ENCODE data around the gene GRIK4.

The GRIK4 gene

DNA sequence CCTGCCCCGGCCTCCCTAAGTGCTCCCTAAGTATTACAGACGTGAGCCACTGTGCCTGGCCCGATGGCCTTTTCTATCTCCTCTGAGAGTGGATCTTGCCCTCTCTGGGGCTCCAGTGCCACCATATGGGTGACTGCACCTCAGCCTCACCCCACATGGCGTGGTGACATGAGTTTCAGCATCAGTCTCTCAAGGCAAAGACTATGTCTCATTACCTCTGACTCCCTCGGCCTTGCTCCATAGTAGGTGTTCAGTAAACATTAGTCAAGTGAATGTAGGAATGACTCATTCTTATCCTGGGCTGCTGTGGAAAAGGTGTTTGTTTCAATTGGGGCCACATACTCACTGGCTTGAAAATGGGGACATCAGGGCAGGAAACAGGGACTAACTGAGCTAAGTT is 168.8 kb downstream of the GRIK4 start:
- no peak overlapping the region for H3K4me3 ChIP-seq (ENCODE audit: insufficient read depth, low read depth, low read length)
- 93 to 95% methylated on average over 5 of the region's 5 CpGs for WGBS, 2 experiments
- H3K9me3 ChIP-seq (ENCODE audit: control insufficient read depth, low read length) = no peaks in the 10 kb centered on the region
- no peaks in the 10 kb centered on the region for H3K36me3 ChIP-seq (ENCODE audit: control insufficient read depth, insufficient read depth, low read length)
- H3K27me3 ChIP-seq (ENCODE audit: control insufficient read depth, insufficient read depth, low read length, poor library complexity, severe bottlenecking) = no peaks in the 10 kb centered on the region
- peaks cover 9% of the 10 kb centered on the region for H3K4me1 ChIP-seq (ENCODE audit: control insufficient read depth, insufficient read depth, low read length)
- H3K27ac ChIP-seq (ENCODE audit: insufficient read depth, low read depth, low read length, poor library complexity, severe bottlenecking) = no peak overlapping the region

DNA sequence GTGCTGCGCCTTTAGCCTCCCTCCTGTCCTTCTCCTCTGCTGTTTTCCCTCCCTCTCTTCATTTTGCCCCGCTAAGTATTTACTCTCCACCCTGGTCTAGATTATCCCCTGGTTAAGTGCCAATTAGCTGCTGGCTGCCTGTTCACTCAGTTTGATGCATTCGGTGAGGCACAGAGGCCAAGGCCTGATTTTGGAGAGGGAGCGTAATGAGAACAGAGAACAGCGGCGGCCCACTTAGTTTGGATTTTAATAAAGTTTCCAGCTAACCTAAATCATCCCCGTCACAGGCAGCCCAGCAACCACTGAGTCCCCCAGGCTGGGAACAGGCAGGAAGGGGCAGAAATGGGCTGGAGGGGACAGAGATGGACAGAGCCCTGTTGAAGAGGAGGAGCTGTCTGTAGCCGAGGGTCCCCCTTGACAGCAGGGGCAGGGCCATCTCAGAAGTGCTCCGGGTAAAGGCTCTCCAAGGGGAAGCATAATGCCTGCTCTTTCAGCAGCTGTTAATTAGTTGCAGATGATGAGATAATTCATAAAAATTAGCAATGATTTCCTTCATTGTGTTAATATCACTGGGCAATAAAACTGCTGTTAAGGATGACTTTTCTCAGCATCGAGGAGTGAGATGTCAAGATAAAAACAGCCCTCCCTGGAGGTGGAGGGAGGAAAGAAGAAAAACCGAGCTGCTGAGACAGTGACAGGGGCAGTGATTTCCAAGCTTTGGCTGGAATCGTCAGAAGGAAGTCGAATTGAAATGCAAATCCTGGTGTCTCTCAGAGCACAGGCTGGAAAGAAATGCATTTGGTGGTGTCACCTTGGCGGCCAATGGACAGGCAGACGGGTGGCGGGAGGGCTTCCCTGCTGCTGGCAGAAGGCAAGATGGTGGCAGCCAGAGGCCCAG is 170.1 kb downstream of the GRIK4 start:
- no peak overlapping the region for H3K27ac ChIP-seq (ENCODE audit: insufficient read depth, low read depth, low read length, poor library complexity, severe bottlenecking)
- WGBS, 2 experiments = 55 to 62% methylated on average over 16 of the region's 16 CpGs
- peaks cover 9% of the 10 kb centered on the region for H3K4me1 ChIP-seq (ENCODE audit: control insufficient read depth, insufficient read depth, low read length)
- no peaks in the 10 kb centered on the region for H3K27me3 ChIP-seq (ENCODE audit: control insufficient read depth, insufficient read depth, low read length, poor library complexity, severe bottlenecking)
- H3K4me3 ChIP-seq (ENCODE audit: insufficient read depth, low read depth, low read length) = no peak overlapping the region
- H3K9me3 ChIP-seq (ENCODE audit: control insufficient read depth, low read length) = no peaks in the 10 kb centered on the region
- H3K36me3 ChIP-seq (ENCODE audit: control insufficient read depth, insufficient read depth, low read length) = no peaks in the 10 kb centered on the region

DNA sequence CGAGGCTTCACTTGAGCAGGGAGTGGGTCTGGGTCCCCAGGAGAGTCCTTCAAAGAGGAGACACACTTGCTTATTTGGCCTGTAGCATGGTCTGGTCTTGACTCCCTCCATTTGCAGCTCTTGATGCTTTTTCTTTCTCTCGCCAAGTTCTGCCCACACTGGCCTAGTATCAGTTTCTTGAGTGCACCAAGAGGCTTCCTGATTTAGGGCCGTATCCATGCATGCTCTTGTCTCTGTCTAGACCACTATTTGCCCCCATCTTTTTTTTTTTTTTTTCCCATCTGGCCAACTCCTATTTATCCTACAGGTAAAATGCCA is 170.7 kb downstream of the GRIK4 start:
- 84 to 90% methylated on average over 3 of the region's 3 CpGs for WGBS, 2 experiments
- Histone ChIP-seq H3K36me3 (ENCODE audit: control insufficient read depth, insufficient read depth, low read length) (no peaks in the 10 kb centered on the region), H3K4me1 (ENCODE audit: control insufficient read depth, insufficient read depth, low read length) (peaks cover 9% of the 10 kb centered on the region), H3K27ac (ENCODE audit: insufficient read depth, low read depth, low read length, poor library complexity, severe bottlenecking) (no peak overlapping the region), H3K4me3 (ENCODE audit: insufficient read depth, low read depth, low read length) (no peak overlapping the region), H3K9me3 (ENCODE audit: control insufficient read depth, low read length) (no peaks in the 10 kb centered on the region), H3K27me3 (ENCODE audit: control insufficient read depth, insufficient read depth, low read length, poor library complexity, severe bottlenecking) (no peaks in the 10 kb centered on the region)

DNA sequence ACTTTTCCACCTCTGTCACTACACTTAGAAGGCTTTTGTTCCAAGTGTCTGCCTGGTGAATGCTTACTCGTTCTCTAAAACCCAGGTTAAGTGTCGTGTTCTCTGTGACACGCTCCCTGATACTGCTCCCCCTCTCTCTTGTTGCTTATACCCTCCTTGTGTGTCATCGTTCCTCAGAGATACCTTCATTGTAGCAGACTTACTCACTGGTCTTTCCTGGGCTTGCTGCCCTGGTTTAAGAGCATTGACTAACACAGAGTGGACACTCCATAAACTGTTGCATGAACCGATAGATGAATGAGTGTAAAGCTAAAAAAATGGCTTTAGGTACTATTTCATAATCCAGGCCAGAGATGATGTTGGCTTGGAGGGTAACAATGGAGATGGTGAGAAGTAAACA is 171.3 kb downstream of the GRIK4 start:
- H3K36me3 ChIP-seq (ENCODE audit: control insufficient read depth, insufficient read depth, low read length) = no peaks in the 10 kb centered on the region
- 93 to 94% methylated on average over 5 of the region's 5 CpGs for WGBS, 2 experiments
- H3K9me3 ChIP-seq (ENCODE audit: control insufficient read depth, low read length) = no peaks in the 10 kb centered on the region
- no peaks in the 10 kb centered on the region for H3K27me3 ChIP-seq (ENCODE audit: control insufficient read depth, insufficient read depth, low read length, poor library complexity, severe bottlenecking)
- H3K4me3 ChIP-seq (ENCODE audit: insufficient read depth, low read depth, low read length) = no peak overlapping the region
- H3K27ac ChIP-seq (ENCODE audit: insufficient read depth, low read depth, low read length, poor library complexity, severe bottlenecking) = no peak overlapping the region
- H3K4me1 ChIP-seq (ENCODE audit: control insufficient read depth, insufficient read depth, low read length) = peaks cover 9% of the 10 kb centered on the region

DNA sequence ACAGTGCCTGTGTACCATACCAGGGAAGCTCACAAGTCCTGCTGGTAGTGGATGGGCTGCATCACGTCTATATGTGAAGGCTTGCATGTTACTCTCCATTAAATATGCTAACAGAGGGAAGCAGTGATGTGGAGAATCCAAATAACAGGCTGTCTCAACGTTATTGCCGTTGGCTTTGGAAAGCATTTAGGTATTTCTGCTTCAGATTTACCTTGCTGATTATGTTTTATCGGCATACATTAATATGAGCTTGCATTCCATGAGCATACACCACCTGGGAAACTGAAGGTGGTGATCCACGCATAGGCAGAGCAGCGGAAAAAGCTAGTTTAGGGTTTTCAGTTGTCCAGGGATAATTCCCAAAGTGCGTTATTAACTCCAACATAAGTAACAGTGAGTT is 175.0 kb downstream of the GRIK4 start:
- H3K4me3 ChIP-seq (ENCODE audit: insufficient read depth, low read depth, low read length) = no peak overlapping the region
- no peaks in the 10 kb centered on the region for H3K27me3 ChIP-seq (ENCODE audit: control insufficient read depth, insufficient read depth, low read length, poor library complexity, severe bottlenecking)
- H3K4me1 ChIP-seq (ENCODE audit: control insufficient read depth, insufficient read depth, low read length) = peaks cover 3% of the 10 kb centered on the region
- 88 to 89% methylated on average over 7 of the region's 7 CpGs for WGBS, 2 experiments
- H3K9me3 ChIP-seq (ENCODE audit: control insufficient read depth, low read length) = no peaks in the 10 kb centered on the region
- H3K27ac ChIP-seq (ENCODE audit: insufficient read depth, low read depth, low read length, poor library complexity, severe bottlenecking) = no peak overlapping the region
- no peaks in the 10 kb centered on the region for H3K36me3 ChIP-seq (ENCODE audit: control insufficient read depth, insufficient read depth, low read length)

DNA sequence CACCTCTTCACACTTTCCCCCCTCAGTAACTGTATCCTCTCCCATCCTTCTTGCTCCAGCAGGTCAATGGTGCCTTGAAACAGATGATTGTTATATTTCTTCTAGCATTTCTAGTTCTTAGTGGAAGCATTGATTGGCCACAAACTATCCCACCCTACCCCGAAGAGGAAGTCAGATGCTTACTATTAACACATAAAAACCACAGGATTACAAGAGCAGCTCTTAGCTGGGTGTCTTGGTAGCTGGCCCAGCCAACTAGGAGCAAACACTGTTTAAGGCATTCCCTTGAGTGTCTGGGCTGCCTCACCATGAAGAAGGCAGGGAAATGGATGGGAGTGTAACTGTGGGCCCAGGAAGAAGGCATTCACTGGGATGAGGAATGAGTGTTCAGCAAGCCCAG is 176.6 kb downstream of the GRIK4 start:
- Histone ChIP-seq H3K27ac (ENCODE audit: insufficient read depth, low read depth, low read length, poor library complexity, severe bottlenecking) (no peak overlapping the region), H3K9me3 (ENCODE audit: control insufficient read depth, low read length) (no peaks in the 10 kb centered on the region), H3K4me3 (ENCODE audit: insufficient read depth, low read depth, low read length) (no peak overlapping the region), H3K27me3 (ENCODE audit: control insufficient read depth, insufficient read depth, low read length, poor library complexity, severe bottlenecking) (no peaks in the 10 kb centered on the region), H3K4me1 (ENCODE audit: control insufficient read depth, insufficient read depth, low read length) (no peaks in the 10 kb centered on the region), H3K36me3 (ENCODE audit: control insufficient read depth, insufficient read depth, low read length) (no peaks in the 10 kb centered on the region)
- 92 to 96% methylated on average over 1 of the region's 1 CpG for WGBS, 2 experiments

DNA sequence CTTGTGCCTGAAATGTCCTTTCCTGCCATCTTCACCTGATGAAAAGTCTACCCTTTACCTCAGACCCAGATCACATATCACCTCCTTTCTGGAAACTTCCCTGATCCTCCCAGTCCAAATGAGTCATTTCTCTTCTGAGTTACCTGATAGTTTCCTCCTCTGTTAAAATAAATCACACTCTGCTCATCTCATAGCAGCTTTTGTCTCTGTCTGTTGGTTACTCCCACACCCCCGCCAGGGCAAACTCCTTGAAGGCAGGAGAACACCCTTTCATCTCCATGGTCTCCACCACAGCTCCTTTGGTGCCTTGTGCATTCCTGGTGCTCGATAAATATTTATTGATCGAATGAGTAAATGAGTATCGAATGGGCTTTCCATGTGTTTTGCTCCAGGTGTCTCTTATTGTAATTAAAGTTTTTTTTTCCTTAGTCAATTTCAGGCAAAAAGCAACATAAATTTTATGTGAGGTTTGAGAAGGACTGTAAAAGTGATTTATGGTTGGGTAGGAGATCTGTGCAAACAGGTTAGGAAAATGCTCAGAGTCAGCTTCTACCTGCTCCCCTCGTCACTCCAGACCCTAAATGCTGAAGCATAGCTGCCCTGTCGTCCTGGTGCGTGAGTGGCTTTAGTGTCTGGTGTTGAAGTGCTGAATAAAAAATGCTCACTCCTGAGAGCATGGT is 178.2 kb downstream of the GRIK4 start:
- no peak overlapping the region for H3K4me3 ChIP-seq (ENCODE audit: insufficient read depth, low read depth, low read length)
- H3K4me1 ChIP-seq (ENCODE audit: control insufficient read depth, insufficient read depth, low read length) = no peaks in the 10 kb centered on the region
- no peaks in the 10 kb centered on the region for H3K9me3 ChIP-seq (ENCODE audit: control insufficient read depth, low read length)
- no peak overlapping the region for H3K27ac ChIP-seq (ENCODE audit: insufficient read depth, low read depth, low read length, poor library complexity, severe bottlenecking)
- no peaks in the 10 kb centered on the region for H3K36me3 ChIP-seq (ENCODE audit: control insufficient read depth, insufficient read depth, low read length)
- H3K27me3 ChIP-seq (ENCODE audit: control insufficient read depth, insufficient read depth, low read length, poor library complexity, severe bottlenecking) = no peaks in the 10 kb centered on the region
- 94 to 95% methylated on average over 7 of the region's 7 CpGs for WGBS, 2 experiments

DNA sequence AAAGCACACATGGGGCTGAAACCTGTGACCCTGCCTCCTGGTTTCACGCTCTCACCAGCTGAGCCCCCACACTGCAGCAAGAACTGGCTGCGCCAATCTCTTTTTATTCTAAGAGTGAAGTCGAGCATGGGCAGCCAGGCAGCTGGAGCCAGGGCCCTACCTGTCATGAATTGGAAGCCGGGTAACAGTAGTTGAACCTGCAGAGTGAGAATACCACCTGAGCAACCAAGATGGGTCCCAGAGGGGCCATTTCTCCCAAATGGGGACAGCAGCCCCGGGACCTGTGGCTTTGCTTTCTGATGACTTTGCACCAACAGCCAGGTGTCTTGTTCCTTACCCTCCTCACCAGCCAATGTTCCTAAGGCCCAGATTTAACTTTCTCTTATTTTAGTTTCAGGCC is 178.9 kb downstream of the GRIK4 start:
- 93 to 95% methylated on average over 5 of the region's 5 CpGs for WGBS, 2 experiments
- Histone ChIP-seq H3K27ac (ENCODE audit: insufficient read depth, low read depth, low read length, poor library complexity, severe bottlenecking) (no peak overlapping the region), H3K4me3 (ENCODE audit: insufficient read depth, low read depth, low read length) (no peak overlapping the region), H3K27me3 (ENCODE audit: control insufficient read depth, insufficient read depth, low read length, poor library complexity, severe bottlenecking) (no peaks in the 10 kb centered on the region), H3K4me1 (ENCODE audit: control insufficient read depth, insufficient read depth, low read length) (no peaks in the 10 kb centered on the region), H3K36me3 (ENCODE audit: control insufficient read depth, insufficient read depth, low read length) (no peaks in the 10 kb centered on the region), H3K9me3 (ENCODE audit: control insufficient read depth, low read length) (no peaks in the 10 kb centered on the region)

DNA sequence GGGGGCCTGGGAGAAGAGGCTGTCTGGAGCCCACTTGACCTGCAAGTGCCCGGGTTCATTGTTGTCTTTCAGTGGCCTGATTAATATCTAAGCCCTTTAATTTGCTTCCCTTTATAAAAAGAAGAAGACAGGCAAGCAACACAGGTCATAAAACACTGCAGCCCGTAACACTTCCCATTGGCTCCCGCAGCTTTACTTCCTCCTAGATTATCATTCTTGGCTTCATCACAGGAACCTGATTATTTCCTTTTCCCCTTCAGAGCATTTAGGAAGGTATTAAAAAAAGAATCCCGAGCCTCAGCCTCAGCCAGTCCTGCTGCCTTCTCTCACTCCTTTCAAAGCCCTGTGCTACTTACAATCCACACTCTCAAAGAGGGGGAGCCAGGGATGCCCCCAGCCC is 183.2 kb downstream of the GRIK4 start:
- Histone ChIP-seq H3K9me3 (ENCODE audit: control insufficient read depth, low read length) (no peaks in the 10 kb centered on the region), H3K36me3 (ENCODE audit: control insufficient read depth, insufficient read depth, low read length) (no peaks in the 10 kb centered on the region), H3K4me1 (ENCODE audit: control insufficient read depth, insufficient read depth, low read length) (no peaks in the 10 kb centered on the region), H3K4me3 (ENCODE audit: insufficient read depth, low read depth, low read length) (no peak overlapping the region), H3K27ac (ENCODE audit: insufficient read depth, low read depth, low read length, poor library complexity, severe bottlenecking) (no peak overlapping the region), H3K27me3 (ENCODE audit: control insufficient read depth, insufficient read depth, low read length, poor library complexity, severe bottlenecking) (no peaks in the 10 kb centered on the region)
- 92 to 96% methylated on average over 4 of the region's 4 CpGs for WGBS, 2 experiments

DNA sequence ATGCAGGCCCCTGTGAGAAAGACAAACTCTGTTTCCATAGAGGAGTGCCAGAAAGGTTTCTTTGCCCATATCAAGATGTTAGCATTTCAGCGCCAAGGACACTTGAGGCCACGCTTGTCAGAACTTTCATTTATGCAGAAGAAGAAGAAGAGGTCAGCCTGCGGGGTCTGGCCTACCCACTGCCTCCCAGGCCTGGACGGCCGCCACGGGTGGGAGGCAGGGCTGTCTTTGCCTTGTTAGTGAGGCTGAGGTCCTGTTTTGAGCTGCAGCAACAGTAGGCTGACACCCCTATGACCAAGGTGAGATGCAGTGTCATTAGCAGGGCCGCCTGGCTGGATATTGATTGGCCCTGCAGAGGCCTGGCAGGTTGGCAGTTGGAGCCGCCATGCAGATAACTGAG is 183.9 kb downstream of the GRIK4 start:
- H3K27me3 ChIP-seq (ENCODE audit: control insufficient read depth, insufficient read depth, low read length, poor library complexity, severe bottlenecking) = no peaks in the 10 kb centered on the region
- 93% methylated on average over 8 of the region's 8 CpGs for WGBS, 2 experiments
- H3K4me3 ChIP-seq (ENCODE audit: insufficient read depth, low read depth, low read length) = no peak overlapping the region
- no peaks in the 10 kb centered on the region for H3K4me1 ChIP-seq (ENCODE audit: control insufficient read depth, insufficient read depth, low read length)
- no peaks in the 10 kb centered on the region for H3K36me3 ChIP-seq (ENCODE audit: control insufficient read depth, insufficient read depth, low read length)
- H3K27ac ChIP-seq (ENCODE audit: insufficient read depth, low read depth, low read length, poor library complexity, severe bottlenecking) = no peak overlapping the region
- H3K9me3 ChIP-seq (ENCODE audit: control insufficient read depth, low read length) = no peaks in the 10 kb centered on the region
